22Rv1 (cell line): Measurements from ENCODE around the gene COL8A1.

Experiments used
- CTCF ChIP-seq: fragments of 450-650 bp; IDR thresholded peaks from 2 replicates; pipeline ENCODE4 v1.5.1; 2017; ENCODE audit warnings: mild to moderate bottlenecking
- ZFX ChIP-seq: fragments of 450-650 bp; IDR thresholded peaks from 2 replicates; pipeline ENCODE4 v1.6.1; 2017; ENCODE audit warnings: antibody characterized with exemption, borderline replicate concordance

GRCh38 chr3:99666201-99666600 is 27.8 kb downstream of the COL8A1 start:
- TF ChIP-seq CTCF (no peak), ZFX (no peak)
